ENCODE measurements around the gene ASNS. TPM values are rescaled to one million over a fixed set of nuclear protein-coding genes. Genes with fewer than 3 reads are reported as not detected.

ASNS gene
- total RNA-seq, 1 experiment from 2014 or later: 95.1 TPM

DNA sequence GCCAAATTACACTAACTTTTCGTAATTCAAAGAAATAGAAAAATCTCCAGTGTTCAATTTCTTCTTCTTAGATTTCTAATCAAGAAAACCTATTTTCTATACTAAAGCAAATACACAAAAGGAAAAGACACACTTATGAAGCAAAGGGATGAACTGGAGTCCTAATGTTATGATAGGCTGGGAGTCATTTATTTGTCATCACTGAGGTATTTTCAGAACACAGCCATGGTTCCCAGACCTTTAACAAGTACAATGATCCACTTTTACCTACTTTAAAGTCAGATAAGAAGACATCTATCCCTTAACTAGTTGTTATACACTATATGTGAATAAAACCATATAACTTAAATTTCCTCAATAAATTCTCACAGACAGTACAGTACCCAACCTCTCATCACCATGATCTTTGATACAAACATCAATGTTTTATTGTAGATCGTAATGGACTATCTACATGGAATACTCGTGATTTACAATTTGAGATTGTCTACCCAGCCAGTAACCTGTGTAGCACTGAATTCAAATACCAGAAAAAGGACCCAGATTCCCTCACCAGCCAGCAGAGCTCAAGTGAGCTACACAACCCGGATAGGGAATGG lies 12.5 kb downstream of the ASNS start:
- H3K4ac ChIP-seq (ENCODE audit: low read depth, low read length): no peak overlapping the region
- Mint-ChIP-seq H3K4me1 (peaks cover 4% of the 10 kb centered on the region in 2 experiments), H3K27ac (no peak overlapping the region; a peak in 1 of 7 replicates), H3K4me3 (no peak overlapping the region), H3K36me3 (ENCODE audit: insufficient read depth in 1 of 3, low read depth in 3 of 3) (peaks cover 24 to 64% (median 64%) of the 10 kb centered on the region in 3 experiments; a peak in 6 of 7 replicates), H3K9me3 (no peaks in the 10 kb centered on the region), H3K27me3 (ENCODE audit: low read depth) (no peaks in the 10 kb centered on the region)
- H3K14ac ChIP-seq (ENCODE audit: insufficient read depth, low read length): no peak overlapping the region
- H3K9me3 ChIP-seq (ENCODE audit: control insufficient read depth, low read depth, low read length): no peaks in the 10 kb centered on the region
- no peaks in the 10 kb centered on the region for H3K23me2 ChIP-seq (ENCODE audit: insufficient read length, low read depth, low read length, poor library complexity, severe bottlenecking)
- no CpG with 5 or more reads among the region's 4 CpGs for WGBS (ENCODE audit: extremely low coverage, insufficient read length, low lambda C conversion rate)
- no peak overlapping the region for H2BK5ac ChIP-seq (ENCODE audit: insufficient read length, low read length)
- H2BK20ac ChIP-seq (ENCODE audit: low read depth, low read length, poor library complexity, severe bottlenecking): no peak overlapping the region
- no peak overlapping the region for H2BK12ac ChIP-seq (ENCODE audit: insufficient read length, low read depth, low read length)
- no peak overlapping the region for H3K18ac ChIP-seq (ENCODE audit: insufficient read length, low read depth, low read length)
- H4K91ac ChIP-seq (ENCODE audit: insufficient read length, low read depth, low read length): no peak overlapping the region
- H3K4me2 ChIP-seq (ENCODE audit: insufficient read depth, insufficient read length, low read length): no peak overlapping the region
- no peaks in the 10 kb centered on the region for H4K20me1 ChIP-seq (ENCODE audit: control insufficient read depth, insufficient read depth, insufficient read length)
- H3K79me1 ChIP-seq (ENCODE audit: insufficient read depth, low read depth, low read length, poor library complexity, severe bottlenecking): no peaks in the 10 kb centered on the region
- H4K8ac ChIP-seq (replicated peaks; ENCODE audit: insufficient read length, low read depth, low read length): no peak overlapping the region
- no peaks in the 10 kb centered on the region for H3K4me1 ChIP-seq (ENCODE audit: insufficient read depth, low read length)
- H4K5ac ChIP-seq (ENCODE audit: insufficient read length, low read depth, low read length): no peak overlapping the region
- no peak overlapping the region for H2BK15ac ChIP-seq (ENCODE audit: low read depth, low read length)
- H3K9ac ChIP-seq (ENCODE audit: extremely low read depth, insufficient read length, low read length): no peak overlapping the region
- no peak overlapping the region for H2AFZ ChIP-seq (ENCODE audit: low read length)
- no peak overlapping the region for H3K56ac ChIP-seq (ENCODE audit: insufficient read length, low read depth, low read length)
- no peak overlapping the region for H3K23ac ChIP-seq (ENCODE audit: insufficient read length, low read depth, low read length)
- DNase-seq: no peak
- no peak overlapping the region for H3K27ac ChIP-seq (ENCODE audit: insufficient read length, low read depth, low read length)
- no peak overlapping the region for H2AK5ac ChIP-seq (ENCODE audit: insufficient read length, low read length)
- no peaks in the 10 kb centered on the region for H3K27me3 ChIP-seq (ENCODE audit: insufficient read depth, low read length)
- H3T11ph ChIP-seq (ENCODE audit: low read length): no peak overlapping the region
- H3K79me2 ChIP-seq (ENCODE audit: insufficient read depth, low read length): no peaks in the 10 kb centered on the region
- H2BK120ac ChIP-seq (ENCODE audit: low read depth, low read length, poor library complexity, severe bottlenecking): no peak overlapping the region
- TF ChIP-seq, protein P1, sequence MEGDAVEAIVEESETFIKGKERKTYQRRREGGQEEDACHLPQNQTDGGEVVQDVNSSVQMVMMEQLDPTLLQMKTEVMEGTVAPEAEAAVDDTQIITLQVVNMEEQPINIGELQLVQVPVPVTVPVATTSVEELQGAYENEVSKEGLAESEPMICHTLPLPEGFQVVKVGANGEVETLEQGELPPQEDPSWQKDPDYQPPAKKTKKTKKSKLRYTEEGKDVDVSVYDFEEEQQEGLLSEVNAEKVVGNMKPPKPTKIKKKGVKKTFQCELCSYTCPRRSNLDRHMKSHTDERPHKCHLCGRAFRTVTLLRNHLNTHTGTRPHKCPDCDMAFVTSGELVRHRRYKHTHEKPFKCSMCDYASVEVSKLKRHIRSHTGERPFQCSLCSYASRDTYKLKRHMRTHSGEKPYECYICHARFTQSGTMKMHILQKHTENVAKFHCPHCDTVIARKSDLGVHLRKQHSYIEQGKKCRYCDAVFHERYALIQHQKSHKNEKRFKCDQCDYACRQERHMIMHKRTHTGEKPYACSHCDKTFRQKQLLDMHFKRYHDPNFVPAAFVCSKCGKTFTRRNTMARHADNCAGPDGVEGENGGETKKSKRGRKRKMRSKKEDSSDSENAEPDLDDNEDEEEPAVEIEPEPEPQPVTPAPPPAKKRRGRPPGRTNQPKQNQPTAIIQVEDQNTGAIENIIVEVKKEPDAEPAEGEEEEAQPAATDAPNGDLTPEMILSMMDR (conservative IDR thresholded peaks at IDR 0.05): no peak
